Thymus (tissue), 11 donors: ENCODE data around the gene DTNB. TPM values are rescaled to one million over a fixed set of nuclear protein-coding genes. Genes with fewer than 3 reads are reported as not detected.

Experiments used
- DNase-seq, 9 donors: peaks; one replicate each; pipeline ENCODE4 v3.0.0-alpha.2; 2013; ENCODE audit warnings: low spot score in 9 of 9, low read depth in 6 of 9, missing footprints in 1 of 9
- H3K27ac ChIP-seq, 2 donors: one replicate each; pipeline ENCODE4 v1.5.1; 2013; ENCODE audit warnings: control low read depth in 1 of 2, low read depth in 1 of 2, low read length in 1 of 2, mild to moderate bottlenecking in 1 of 2, moderate library complexity in 1 of 2
- H3K27me3 ChIP-seq, 2 donors: one replicate each; pipeline ENCODE4 v1.5.1; 2013; ENCODE audit warnings: low read length in 1 of 2; ENCODE audit not compliant: control insufficient read depth in 2 of 2, insufficient read depth in 1 of 2
- H3K36me3 ChIP-seq, 2 donors: one replicate each; pipeline ENCODE4 v1.5.1; 2013; ENCODE audit warnings: low read length in 1 of 2, mild to moderate bottlenecking in 1 of 2, moderate library complexity in 1 of 2; ENCODE audit not compliant: control insufficient read depth in 2 of 2, insufficient read depth in 2 of 2
- H3K4me1 ChIP-seq, 2 donors: one replicate each; pipeline ENCODE4 v1.5.1; 2013; ENCODE audit warnings: low read length in 2 of 2; ENCODE audit not compliant: control insufficient read depth in 2 of 2, insufficient read depth in 2 of 2
- H3K4me3 ChIP-seq, 2 donors: one replicate each; pipeline ENCODE4 v1.5.1; 2013; ENCODE audit warnings: low read length in 2 of 2, control low read depth in 1 of 2, mild to moderate bottlenecking in 1 of 2
- H3K9me3 ChIP-seq, 2 donors: one replicate each; pipeline ENCODE4 v1.5.1; 2013; ENCODE audit warnings: low read length in 1 of 2, mild to moderate bottlenecking in 1 of 2; ENCODE audit not compliant: control insufficient read depth in 2 of 2, insufficient read depth in 1 of 2
- WGBS: extraction: QIAGEN DNeasy Blood & Tissue Kit; methylation state at CpG from one replicate; pipeline ENCODE4 v1.1.7; 2013; 5-methylcytosine and 5-hydroxymethylcytosine counted together
- polyA plus RNA-seq: library from polyadenylated mRNA; stranded (reverse); fragments of 200-250 nt; gene quantifications from one replicate; pipeline ENCODE4 v1.2.3, GENCODE V29; 2013
- total RNA-seq: library from RNA; stranded (reverse); fragments of 120-200 nt; gene quantifications from one replicate; pipeline ENCODE4 v1.2.4, GENCODE V29; 2013
- donor health status: healthy.

Gene DTNB
- total and polyA plus RNA-seq, 2 donors: 7.6 to 20.1 TPM

DNA sequence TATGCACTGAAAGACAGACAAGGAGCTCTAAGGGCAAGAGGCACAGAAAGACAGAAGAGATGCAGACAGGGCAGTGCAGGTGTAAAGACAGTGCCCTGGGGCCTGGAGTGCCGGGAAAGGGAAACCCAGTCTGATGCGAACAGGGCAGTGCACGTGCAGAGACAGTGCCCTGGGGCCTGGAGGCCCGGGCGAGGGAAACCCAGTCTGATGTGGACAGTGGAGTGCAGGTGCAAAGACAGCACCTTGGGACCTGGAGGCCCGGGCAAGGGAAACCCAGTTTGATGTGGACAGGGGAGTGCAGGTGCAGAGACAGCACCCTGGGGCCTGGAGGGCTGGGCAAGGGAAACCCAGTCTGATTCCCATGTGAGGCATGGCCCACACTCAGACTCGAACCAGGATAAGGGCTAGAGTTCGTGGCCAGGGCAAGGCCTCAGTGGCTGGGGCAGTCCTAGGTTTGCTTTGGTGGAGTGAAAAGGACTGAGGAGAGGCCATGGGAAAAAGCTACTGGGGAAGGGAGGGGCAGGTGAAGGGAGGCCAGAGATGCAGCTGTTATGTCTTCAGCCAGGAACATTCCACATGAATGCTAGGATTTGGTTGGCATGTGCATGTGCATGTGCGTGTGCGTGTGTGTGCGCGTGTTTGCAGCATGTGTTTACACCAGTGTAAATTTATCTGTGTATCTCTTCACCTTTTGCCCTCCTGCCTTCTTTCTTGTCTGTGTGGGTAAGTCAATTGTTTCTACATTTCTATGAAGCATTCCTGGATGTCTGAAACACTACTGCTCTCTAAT is 292.6 kb downstream of the DTNB start:
- Histone ChIP-seq H3K9me3 (peaks cover 0 to 14% of the 10 kb centered on the region in 2 donors), H3K4me3 (no peak overlapping the region), H3K36me3 (peaks cover 0 to 2% of the 10 kb centered on the region in 2 donors), H3K27ac (no peak overlapping the region), H3K27me3 (no peaks in the 10 kb centered on the region), H3K4me1 (peaks cover 30 to 46% of the 10 kb centered on the region in 2 donors)
- DNase-seq: no peak
- WGBS: 98% methylated on average over 12 of the region's 12 CpGs

DNA sequence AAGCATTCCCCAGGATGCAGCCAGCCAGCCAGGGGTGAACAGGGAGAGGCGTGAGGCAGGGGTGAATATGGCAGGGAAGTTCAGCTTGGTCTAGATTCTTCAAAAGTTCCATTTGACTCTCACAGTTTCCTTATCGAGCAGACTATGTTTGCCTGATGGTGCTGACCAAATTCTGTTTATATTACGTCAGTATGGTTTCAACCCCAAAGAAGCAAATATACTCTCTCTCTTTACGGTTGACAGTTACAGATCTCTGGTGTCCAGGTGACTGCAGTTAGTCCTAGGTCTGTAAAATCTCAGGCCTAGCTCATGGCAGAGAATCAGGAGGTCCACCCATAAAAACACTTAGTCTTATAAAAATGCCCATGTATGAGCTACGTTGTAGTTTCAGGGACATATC is 293.4 kb downstream of the DTNB start:
- Histone ChIP-seq H3K9me3 (peaks cover 0 to 14% of the 10 kb centered on the region in 2 donors), H3K4me1 (peaks cover 30 to 50% of the 10 kb centered on the region in 2 donors), H3K36me3 (no peaks in the 10 kb centered on the region), H3K27ac (no peak overlapping the region), H3K4me3 (no peak overlapping the region), H3K27me3 (no peaks in the 10 kb centered on the region)
- WGBS: 97% methylated on average over 5 of the region's 5 CpGs
- DNase-seq: no peak

DNA sequence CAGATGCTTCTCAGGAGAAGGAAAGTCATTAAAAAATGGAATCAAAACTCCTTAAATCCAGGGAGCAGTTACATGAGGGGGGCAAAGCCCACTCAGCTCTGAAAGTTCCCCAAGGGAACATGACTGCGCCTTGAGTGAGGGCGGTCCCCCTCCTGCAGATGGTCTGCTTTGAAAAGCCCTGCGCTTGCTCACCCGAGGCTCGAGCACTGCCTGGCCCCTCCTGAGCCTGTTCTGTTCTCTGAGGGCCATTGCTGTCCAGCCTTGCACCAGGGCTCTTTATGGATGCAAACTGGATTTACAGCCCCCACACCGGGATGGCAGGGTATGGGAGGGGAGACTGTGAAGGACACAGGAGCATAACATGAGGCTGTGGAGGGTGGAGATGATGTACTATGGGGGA is 293.8 kb downstream of the DTNB start:
- Histone ChIP-seq H3K4me3 (no peak overlapping the region), H3K36me3 (no peaks in the 10 kb centered on the region), H3K9me3 (peaks cover 0 to 14% of the 10 kb centered on the region in 2 donors), H3K27me3 (no peaks in the 10 kb centered on the region), H3K4me1 (peaks cover 30 to 50% of the 10 kb centered on the region in 2 donors), H3K27ac (no peak overlapping the region)
- WGBS: 99% methylated on average over 6 of the region's 6 CpGs
- no peak for DNase-seq

DNA sequence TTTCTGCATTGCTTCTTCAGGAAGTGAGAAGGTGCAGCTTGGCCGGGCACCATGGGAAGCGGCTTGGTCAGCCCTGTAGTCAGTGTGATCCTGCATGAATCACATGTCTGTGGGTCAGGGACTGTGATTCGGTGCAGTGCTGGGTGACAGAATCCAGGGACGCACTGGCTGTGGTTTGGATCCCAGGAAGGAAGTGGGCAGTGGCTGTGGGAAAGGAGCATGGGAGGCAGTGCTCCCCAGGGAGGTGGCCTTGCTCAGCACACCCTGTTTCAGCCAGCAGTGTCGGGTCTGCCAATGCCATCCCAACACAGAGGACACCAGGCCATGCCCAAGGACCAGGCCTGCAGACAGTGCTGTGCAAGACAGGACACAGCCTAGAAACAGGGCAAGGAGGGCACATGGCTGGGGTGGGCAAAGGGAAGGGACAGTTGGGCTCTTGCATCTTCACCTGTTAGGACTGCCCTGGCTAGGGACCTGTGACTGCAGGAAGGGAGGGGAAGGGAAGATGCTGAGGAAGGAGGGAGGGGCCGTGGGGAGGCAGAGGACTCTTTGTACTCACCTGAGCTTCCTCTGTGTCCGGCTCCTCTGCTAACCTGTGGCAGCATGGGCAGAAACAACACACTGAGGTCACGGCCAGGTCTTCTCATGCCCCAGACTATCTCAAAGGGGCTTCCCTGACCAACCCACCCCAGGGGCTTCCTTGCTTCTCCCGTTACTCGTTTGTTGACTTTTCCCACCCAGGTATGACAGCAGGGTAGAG is 294.5 kb downstream of the DTNB start:
- peaks cover 30 to 50% of the 10 kb centered on the region in 2 donors for H3K4me1 ChIP-seq
- 86% methylated on average over 10 of the region's 10 CpGs for WGBS
- H3K27ac ChIP-seq: no peak overlapping the region
- DNase-seq: no peak
- H3K27me3 ChIP-seq: no peaks in the 10 kb centered on the region
- H3K4me3 ChIP-seq: no peak overlapping the region
- peaks cover 0 to 14% of the 10 kb centered on the region in 2 donors for H3K9me3 ChIP-seq
- no peaks in the 10 kb centered on the region for H3K36me3 ChIP-seq

DNA sequence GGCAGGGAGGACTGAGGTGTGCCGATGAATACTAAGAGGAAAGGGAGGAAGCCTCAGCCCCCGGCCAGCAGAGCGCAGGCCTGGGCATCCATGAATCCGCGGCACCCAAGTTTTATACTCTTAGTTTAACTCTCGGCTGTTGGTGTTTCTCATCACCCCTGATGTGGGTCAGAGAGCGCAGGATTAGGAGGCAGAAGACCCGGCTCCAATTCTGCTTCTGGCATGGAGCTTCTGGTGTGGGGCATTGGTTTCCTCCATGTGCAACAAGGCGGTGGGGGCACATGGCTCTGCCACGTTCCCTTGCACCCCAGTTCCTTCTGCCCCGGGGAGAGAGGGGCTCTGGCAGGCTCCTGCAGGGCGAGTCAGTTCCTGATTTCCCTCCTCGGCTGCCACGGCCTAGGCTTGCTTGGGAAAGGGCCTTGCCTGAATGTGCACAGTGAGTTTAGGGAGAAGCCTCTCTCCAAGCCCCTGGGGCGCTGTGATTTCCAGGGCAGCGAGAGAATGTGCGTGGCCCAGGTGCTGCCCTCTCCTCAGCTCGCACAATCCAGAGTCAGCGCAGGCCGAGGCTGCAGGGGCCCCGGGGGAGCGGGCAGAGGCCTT is 295.5 kb downstream of the DTNB start:
- Histone ChIP-seq H3K4me1 (peaks cover 30 to 50% of the 10 kb centered on the region in 2 donors), H3K4me3 (no peak overlapping the region), H3K9me3 (peaks cover 0 to 14% of the 10 kb centered on the region in 2 donors), H3K27me3 (no peaks in the 10 kb centered on the region), H3K36me3 (no peaks in the 10 kb centered on the region), H3K27ac (peak overlapping the region; percentile 89 to 94)
- 96% methylated on average over 22 of the region's 22 CpGs for WGBS
- no peak for DNase-seq

DNA sequence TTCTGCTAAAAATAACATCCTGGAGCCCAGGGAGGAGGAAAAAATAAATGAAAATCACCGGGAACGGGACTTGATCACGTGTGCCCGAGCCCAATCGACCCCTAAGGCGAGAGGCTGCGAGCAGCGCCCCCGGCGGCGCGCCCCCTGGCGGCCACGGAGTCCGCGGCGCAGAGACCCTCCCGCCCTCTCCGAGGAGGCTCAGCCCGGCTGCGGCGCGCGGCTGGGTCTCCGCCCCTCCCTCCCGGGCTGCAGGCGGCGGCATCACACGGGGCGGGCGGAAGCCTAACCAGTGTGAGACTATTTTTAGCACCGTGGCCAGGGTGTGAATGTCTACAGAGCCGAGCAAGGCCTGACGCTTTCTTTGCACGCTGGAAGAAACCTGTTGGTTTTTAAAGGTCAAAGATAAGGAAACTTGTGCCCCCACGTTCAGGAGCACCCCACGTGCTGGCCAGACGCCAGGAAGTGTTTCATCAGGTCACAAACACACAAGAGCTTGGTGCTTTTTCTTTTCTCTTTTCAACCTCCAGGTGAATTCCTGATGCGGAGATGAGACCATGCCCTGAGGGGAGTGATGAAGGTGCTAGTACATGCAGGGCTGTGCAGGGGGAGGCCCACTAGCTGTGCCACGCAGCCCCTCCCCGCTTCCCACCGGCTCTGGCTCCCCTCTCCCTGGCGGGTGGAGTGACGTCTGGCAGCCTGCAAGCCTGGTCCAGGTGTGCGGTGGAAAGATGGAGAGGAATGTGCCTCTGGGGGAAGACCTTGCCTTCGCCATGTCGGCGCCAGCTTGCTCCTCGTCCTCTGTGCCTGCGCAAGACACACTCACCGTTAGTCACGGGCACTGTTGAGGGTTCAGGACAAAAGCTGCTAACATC is 296.4 kb downstream of the DTNB start:
- 16% methylated on average over 52 of the region's 52 CpGs for WGBS
- peak overlapping the region; percentile 89 to 94 for H3K27ac ChIP-seq
- peaks cover 0 to 14% of the 10 kb centered on the region in 2 donors for H3K9me3 ChIP-seq
- H3K27me3 ChIP-seq: no peaks in the 10 kb centered on the region
- H3K4me3 ChIP-seq: peak overlapping the region; percentile 8 to 24
- peak; percentile 77 to 96 (median 90) for DNase-seq
- H3K36me3 ChIP-seq: no peaks in the 10 kb centered on the region
- peaks cover 30 to 50% of the 10 kb centered on the region in 2 donors for H3K4me1 ChIP-seq

DNA sequence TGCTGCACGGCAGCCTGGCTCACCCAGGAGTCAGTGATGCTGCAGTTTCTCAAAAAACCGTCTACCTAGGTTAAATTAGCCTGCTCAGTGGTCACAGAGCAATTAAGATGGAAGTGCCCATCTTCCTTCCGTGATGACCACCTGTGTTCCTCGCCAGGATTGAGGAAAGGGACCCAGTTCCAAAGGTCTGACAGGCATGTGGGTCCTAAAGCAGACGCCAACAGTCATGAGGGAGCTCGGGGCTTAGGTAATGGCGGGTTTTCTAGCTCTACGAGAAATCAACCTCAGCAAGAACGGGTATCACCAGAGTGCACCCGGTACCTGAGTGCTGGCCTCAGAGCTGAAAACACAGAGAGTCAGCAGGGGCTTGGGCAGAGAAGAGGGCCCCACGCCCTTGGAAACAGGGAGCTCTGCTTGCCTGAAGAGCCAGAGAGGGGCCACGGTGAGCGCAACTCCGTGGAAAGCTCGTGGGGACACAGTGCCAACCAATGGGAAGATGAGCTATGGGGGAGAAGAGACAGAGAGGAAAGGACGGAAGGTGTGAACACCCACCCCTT is 297.3 kb downstream of the DTNB start:
- no peak for DNase-seq
- Histone ChIP-seq H3K4me1 (peaks cover 30 to 51% of the 10 kb centered on the region in 2 donors), H3K36me3 (no peaks in the 10 kb centered on the region), H3K27ac (no peak overlapping the region), H3K27me3 (no peaks in the 10 kb centered on the region), H3K4me3 (no peak overlapping the region), H3K9me3 (peaks cover 0 to 14% of the 10 kb centered on the region in 2 donors)
- WGBS: 88% methylated on average over 16 of the region's 16 CpGs

DNA sequence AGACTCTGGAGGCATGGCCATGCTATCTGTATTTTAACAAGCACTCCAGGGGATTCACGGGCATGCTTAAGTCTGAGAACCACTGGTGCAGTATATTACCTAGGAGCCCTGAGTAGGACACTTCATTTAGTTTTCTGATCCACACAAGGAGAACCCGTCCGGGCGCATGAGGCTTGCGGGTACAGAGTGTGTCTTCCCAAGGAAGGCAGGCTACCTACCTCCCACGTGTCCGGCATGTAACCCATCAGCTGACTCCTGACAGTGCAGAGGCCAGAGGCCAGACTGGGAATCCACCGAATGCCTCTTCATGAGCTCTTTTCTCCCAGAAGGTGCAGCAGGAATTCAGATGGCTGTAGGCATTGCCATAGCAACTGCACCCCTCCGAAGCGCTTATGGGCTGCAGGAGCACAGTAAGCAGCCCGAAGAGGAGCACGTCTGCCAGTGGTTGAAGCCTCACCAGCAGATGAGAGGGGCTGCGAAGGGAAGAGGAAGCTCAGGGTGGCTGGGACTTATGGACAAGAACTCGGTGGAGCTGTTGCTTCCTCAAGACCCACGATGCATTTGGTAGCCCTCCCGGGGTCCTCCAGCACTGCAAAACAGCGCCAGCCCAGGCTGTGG is 297.9 kb downstream of the DTNB start:
- 87% methylated on average over 17 of the region's 17 CpGs for WGBS
- no peaks in the 10 kb centered on the region for H3K36me3 ChIP-seq
- DNase-seq: peak in 1 of 9 donors; percentile 23
- H3K27me3 ChIP-seq: no peaks in the 10 kb centered on the region
- peaks cover 0 to 9% of the 10 kb centered on the region in 2 donors for H3K9me3 ChIP-seq
- H3K4me1 ChIP-seq: peaks cover 30 to 47% of the 10 kb centered on the region in 2 donors
- H3K27ac ChIP-seq: no peak overlapping the region
- no peak overlapping the region for H3K4me3 ChIP-seq
